ENCODE measurements around the gene ATP2B2. TPM values are rescaled to one million over a fixed set of nuclear protein-coding genes. Genes with fewer than 3 reads are reported as not detected.

The ATP2B2 gene
- total RNA-seq, 2 experiments from 2014 or later, result 0.06 TPM; not detected in 1

GRCh38 chr3:10553591-10554235 lies 48.3 kb upstream of the ATP2B2 start:
- no peak overlapping the region for H2AFZ ChIP-seq (ENCODE audit: low read length)
- H3K9me2 ChIP-seq (ENCODE audit: insufficient read depth, low read length), result no peaks in the 10 kb centered on the region
- no peak overlapping the region for H3K4me2 ChIP-seq (ENCODE audit: low read length)
- H3K27ac ChIP-seq (ENCODE audit: low read depth, low read length, poor library complexity, severe bottlenecking), result no peak overlapping the region
- TF ChIP-seq CTCF (conservative IDR thresholded peaks at IDR 0.05; ENCODE audit: low read length) (no peak), EZH2phosphoT487 (IDR thresholded peaks at IDR 0.05; ENCODE audit: borderline replicate concordance, low read depth, low read length) (no peak)
- H4K20me1 ChIP-seq (ENCODE audit: insufficient read depth, low read length), result no peaks in the 10 kb centered on the region
- no peak overlapping the region for H3K4me3 ChIP-seq (ENCODE audit: low read depth, low read length, poor library complexity, severe bottlenecking)
- no TSS peak for BruUV-seq (replicated peaks)
- H3K36me3 ChIP-seq (ENCODE audit: insufficient read depth, low read length), result no peaks in the 10 kb centered on the region
- H3K79me2 ChIP-seq (ENCODE audit: insufficient read depth, low read depth, low read length), result no peaks in the 10 kb centered on the region
- DNase-seq (ENCODE audit: low spot score), result no peak
- H3K4me1 ChIP-seq (ENCODE audit: insufficient read depth, low read length, poor library complexity, severe bottlenecking), result no peaks in the 10 kb centered on the region
- CTCF ChIA-PET (ENCODE audit: unreplicated experiment), result no interaction called here
- H3K9me3 ChIP-seq (ENCODE audit: low read length), result no peaks in the 10 kb centered on the region
- POLR2A ChIA-PET, result interaction anchor here (0.6 to 0.9 kb wide), 3 partner anchors 64 to 1003 kb away, joined by 3 read pairs; no protein-coding TSS in a partner anchor
- intact Hi-C loops (cut with micrococcal nuclease; ENCODE audit: unreplicated experiment), result no loop called here

- H3K4me3 ChIP-seq (ENCODE audit: low read depth, low read length, poor library complexity, severe bottlenecking), result no peak overlapping the region
- BruUV-seq (replicated peaks), result no TSS peak
- H3K4me1 ChIP-seq (ENCODE audit: insufficient read depth, low read length, poor library complexity, severe bottlenecking), result no peaks in the 10 kb centered on the region
- no peak overlapping the region for H3K27ac ChIP-seq (ENCODE audit: low read depth, low read length, poor library complexity, severe bottlenecking)
- no peak overlapping the region for H3K4me2 ChIP-seq (ENCODE audit: low read length)
- TF ChIP-seq CTCF (conservative IDR thresholded peaks at IDR 0.05; ENCODE audit: low read length), result no peak
- TF ChIP-seq EZH2phosphoT487 (IDR thresholded peaks at IDR 0.05; ENCODE audit: borderline replicate concordance, low read depth, low read length), result no peak
- H3K9me2 ChIP-seq (ENCODE audit: insufficient read depth, low read length), result no peaks in the 10 kb centered on the region
- no peaks in the 10 kb centered on the region for H3K36me3 ChIP-seq (ENCODE audit: insufficient read depth, low read length)
- ChIA-PET CTCF (ENCODE audit: unreplicated experiment) (no interaction called here), POLR2A (no interaction called here)
- H2AFZ ChIP-seq (ENCODE audit: low read length), result no peak overlapping the region
- H3K79me2 ChIP-seq (ENCODE audit: insufficient read depth, low read depth, low read length), result no peaks in the 10 kb centered on the region
- intact Hi-C loops (cut with micrococcal nuclease; ENCODE audit: unreplicated experiment), result no loop called here
- DNase-seq (ENCODE audit: low spot score), result no peak
- H3K9me3 ChIP-seq (ENCODE audit: low read length), result no peaks in the 10 kb centered on the region
- no peaks in the 10 kb centered on the region for H4K20me1 ChIP-seq (ENCODE audit: insufficient read depth, low read length)
These were observed 47.2 kb upstream of the ATP2B2 start for GRCh38 chr3:10552631-10552943.

GRCh38 chr3:10551821-10552630 lies 46.6 kb upstream of the ATP2B2 start:
- no peak overlapping the region for H3K4me2 ChIP-seq (ENCODE audit: low read length)
- POLR2A ChIA-PET, result no interaction called here
- no peaks in the 10 kb centered on the region for H4K20me1 ChIP-seq (ENCODE audit: insufficient read depth, low read length)
- no peak for DNase-seq (ENCODE audit: low spot score)
- H3K4me3 ChIP-seq (ENCODE audit: low read depth, low read length, poor library complexity, severe bottlenecking), result no peak overlapping the region
- BruUV-seq (replicated peaks), result no TSS peak
- H3K4me1 ChIP-seq (ENCODE audit: insufficient read depth, low read length, poor library complexity, severe bottlenecking), result no peaks in the 10 kb centered on the region
- no peak for TF ChIP-seq EZH2phosphoT487 (IDR thresholded peaks at IDR 0.05; ENCODE audit: borderline replicate concordance, low read depth, low read length)
- no peak for TF ChIP-seq CTCF (conservative IDR thresholded peaks at IDR 0.05; ENCODE audit: low read length)
- no peaks in the 10 kb centered on the region for H3K9me3 ChIP-seq (ENCODE audit: low read length)
- no peaks in the 10 kb centered on the region for H3K79me2 ChIP-seq (ENCODE audit: insufficient read depth, low read depth, low read length)
- no peaks in the 10 kb centered on the region for H3K9me2 ChIP-seq (ENCODE audit: insufficient read depth, low read length)
- intact Hi-C loops (cut with micrococcal nuclease; ENCODE audit: unreplicated experiment), result no loop called here
- H3K36me3 ChIP-seq (ENCODE audit: insufficient read depth, low read length), result no peaks in the 10 kb centered on the region
- CTCF ChIA-PET (ENCODE audit: unreplicated experiment), result interaction anchor here (0.6 to 0.9 kb wide), 2 partner anchors 86 to 192 kb away, joined by 3 to 4 read pairs; no protein-coding TSS in a partner anchor
- no peak overlapping the region for H2AFZ ChIP-seq (ENCODE audit: low read length)
- H3K27ac ChIP-seq (ENCODE audit: low read depth, low read length, poor library complexity, severe bottlenecking), result no peak overlapping the region
